B cell (primary cell): ENCODE results near the gene PSME3IP1.

ENCODE experiments used
- EZH2 ChIP-seq: IDR thresholded peaks from 2 replicates; pipeline ENCODE4 v1.6.1; 2012; ENCODE audit warnings: borderline replicate concordance, low read depth, mild to moderate bottlenecking, moderate library complexity, low read length; ENCODE audit not compliant: insufficient read depth, poor library complexity, severe bottlenecking
- TF ChIP-seq, protein P1 (sequence below): fragments of 200-600 bp; IDR thresholded peaks from one replicate; pipeline ENCODE4 v1.8.0; 2022; ENCODE audit warnings: antibody characterized with exemption, mild to moderate bottlenecking

DNA sequence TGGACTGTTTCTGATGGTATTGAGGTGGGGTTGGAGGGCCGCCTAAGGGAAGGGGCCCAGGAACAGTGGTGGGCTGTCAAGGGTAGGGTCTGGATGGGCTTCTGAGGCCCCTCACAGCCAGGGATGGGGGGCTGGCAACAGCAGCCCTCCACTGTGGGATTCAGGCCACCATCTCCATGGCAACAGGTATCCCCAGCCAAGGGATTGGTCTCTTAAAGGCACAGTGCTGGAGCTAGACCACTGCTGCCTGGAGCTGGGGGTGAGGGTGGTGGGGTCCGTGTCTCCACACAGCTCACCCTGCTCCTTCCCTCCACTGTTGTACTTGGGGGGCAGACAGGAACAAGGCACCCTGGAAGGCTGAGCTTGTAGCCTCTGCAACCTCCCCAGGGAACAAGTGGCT is 41.8 kb downstream of the PSME3IP1 start:
- no peak for TF ChIP-seq EZH2
- TF ChIP-seq, protein P1, sequence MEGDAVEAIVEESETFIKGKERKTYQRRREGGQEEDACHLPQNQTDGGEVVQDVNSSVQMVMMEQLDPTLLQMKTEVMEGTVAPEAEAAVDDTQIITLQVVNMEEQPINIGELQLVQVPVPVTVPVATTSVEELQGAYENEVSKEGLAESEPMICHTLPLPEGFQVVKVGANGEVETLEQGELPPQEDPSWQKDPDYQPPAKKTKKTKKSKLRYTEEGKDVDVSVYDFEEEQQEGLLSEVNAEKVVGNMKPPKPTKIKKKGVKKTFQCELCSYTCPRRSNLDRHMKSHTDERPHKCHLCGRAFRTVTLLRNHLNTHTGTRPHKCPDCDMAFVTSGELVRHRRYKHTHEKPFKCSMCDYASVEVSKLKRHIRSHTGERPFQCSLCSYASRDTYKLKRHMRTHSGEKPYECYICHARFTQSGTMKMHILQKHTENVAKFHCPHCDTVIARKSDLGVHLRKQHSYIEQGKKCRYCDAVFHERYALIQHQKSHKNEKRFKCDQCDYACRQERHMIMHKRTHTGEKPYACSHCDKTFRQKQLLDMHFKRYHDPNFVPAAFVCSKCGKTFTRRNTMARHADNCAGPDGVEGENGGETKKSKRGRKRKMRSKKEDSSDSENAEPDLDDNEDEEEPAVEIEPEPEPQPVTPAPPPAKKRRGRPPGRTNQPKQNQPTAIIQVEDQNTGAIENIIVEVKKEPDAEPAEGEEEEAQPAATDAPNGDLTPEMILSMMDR: no peak
